GM23338 (cell line): Measurements from ENCODE around the gene FNIP2. TPM values are rescaled to one million over a fixed set of nuclear protein-coding genes. Genes with fewer than 3 reads are reported as not detected.

ENCODE experiments used
- ATAC-seq: fragments of 200-7000 bp; cut with Tn5 transposase; 3 replicates; pipeline ENCODE4 v1.9.1; 2020
- DNase-seq: peaks from one replicate; pipeline ENCODE4 v3.0.0-alpha.2; 2015; ENCODE audit warnings: low spot score
- H2AFZ ChIP-seq: fragments of 200-600 bp; sonication (generic); 2 replicates; pipeline ENCODE4 v1.8.0; 2016; ENCODE audit warnings: antibody characterized with exemption, mild to moderate bottlenecking, moderate library complexity
- H3F3A ChIP-seq: fragments of 200-600 bp; sonication (generic); replicated peaks from 2 replicates; pipeline ENCODE4 v1.8.0; 2017; ENCODE audit warnings: antibody characterized with exemption, mixed run types, low read depth
- H3K27ac ChIP-seq: fragments of 200-600 bp; sonication (generic); 2 replicates; pipeline ENCODE4 v1.6.1; 2016; ENCODE audit warnings: low read depth
- H3K27me3 ChIP-seq: fragments of 200-600 bp; sonication (generic); 2 replicates; pipeline ENCODE4 v1.8.0; 2016; ENCODE audit warnings: mild to moderate bottlenecking, mixed run types, moderate library complexity; ENCODE audit not compliant: insufficient read depth
- H3K36me3 ChIP-seq: fragments of 200-600 bp; sonication (generic); 2 replicates; pipeline ENCODE4 v1.8.0; 2016; ENCODE audit warnings: mild to moderate bottlenecking; ENCODE audit not compliant: insufficient read depth
- H3K4me1 ChIP-seq: fragments of 200-600 bp; sonication (generic); 2 replicates; pipeline ENCODE4 v1.8.0; 2016; ENCODE audit warnings: mild to moderate bottlenecking, moderate library complexity; ENCODE audit not compliant: insufficient read depth
- H3K4me2 ChIP-seq: fragments of 200-600 bp; sonication (generic); 2 replicates; pipeline ENCODE4 v1.7.1; 2017; ENCODE audit warnings: mixed run types
- H3K4me3 ChIP-seq: fragments of 200-600 bp; sonication (generic); 2 replicates; pipeline ENCODE4 v1.6.1; 2016; ENCODE audit warnings: mixed run types
- H3K79me2 ChIP-seq: fragments of 200-600 bp; sonication (generic); replicated peaks from 2 replicates; pipeline ENCODE4 v1.8.0; 2017; ENCODE audit warnings: mild to moderate bottlenecking; ENCODE audit not compliant: insufficient read depth
- H3K9me2 ChIP-seq: fragments of 200-600 bp; sonication (generic); 2 replicates; pipeline ENCODE4 v1.8.0; 2017; ENCODE audit not compliant: insufficient read depth
- H4K20me1 ChIP-seq: fragments of 200-600 bp; sonication (generic); replicated peaks from 2 replicates; pipeline ENCODE4 v1.8.0; 2017; ENCODE audit warnings: mild to moderate bottlenecking; ENCODE audit not compliant: insufficient read depth
- H3K27ac Mint-ChIP-seq: 2 replicates; pipeline ENCODE4 v1.8.0; 2020; ENCODE audit warnings: inconsistent platforms, mild to moderate bottlenecking, moderate library complexity, mixed read lengths
- H3K27me3 Mint-ChIP-seq: 3 replicates; pipeline ENCODE4 v1.8.0; 2022; ENCODE audit warnings: low read depth, mild to moderate bottlenecking, moderate library complexity, mixed read lengths, inconsistent platforms; ENCODE audit not compliant: insufficient read depth, poor library complexity
- H3K36me3 Mint-ChIP-seq: 3 replicates; pipeline ENCODE4 v1.8.0; 2021; ENCODE audit warnings: low read depth, mild to moderate bottlenecking, inconsistent platforms, moderate library complexity, mixed read lengths
- H3K4me1 Mint-ChIP-seq: 3 replicates; pipeline ENCODE4 v1.8.0; 2020; ENCODE audit warnings: mild to moderate bottlenecking, inconsistent platforms, mixed read lengths
- H3K4me3 Mint-ChIP-seq: 3 replicates; pipeline ENCODE4 v1.8.0; 2021; ENCODE audit warnings: moderate library complexity, mild to moderate bottlenecking, inconsistent platforms, mixed read lengths
- H3K9me3 Mint-ChIP-seq: 3 replicates; pipeline ENCODE4 v1.8.0; 2020; ENCODE audit warnings: moderate library complexity, mild to moderate bottlenecking, inconsistent platforms, mixed read lengths
- CREB1 ChIP-seq: fragments of 250-450 bp; sonication (Bioruptor Pico); IDR thresholded peaks from 2 replicates; pipeline ENCODE4 v1.5.0; 2020; ENCODE audit warnings: low read depth, mild to moderate bottlenecking, moderate library complexity
- CTCF ChIP-seq, 2 experiments: fragments of 200-600 bp in 1 of 2; sonication (generic) in 1 of 2; conservative IDR thresholded peaks; 2 replicates each; pipeline versions ENCODE4 v1.5.1 to v1.6.1; 2016 to 2017; ENCODE audit warnings: antibody characterized with exemption in 2 of 2, low read depth in 2 of 2, mild to moderate bottlenecking in 2 of 2, moderate library complexity in 1 of 2
- EZH2 ChIP-seq: fragments of 200-600 bp; sonication (generic); IDR thresholded peaks from one replicate; pipeline ENCODE4 v1.8.0; 2017; ENCODE audit warnings: antibody characterized with exemption, mild to moderate bottlenecking, low read depth; ENCODE audit not compliant: unreplicated experiment
- EZH2phosphoT487 ChIP-seq: fragments of 200-600 bp; sonication (generic); IDR thresholded peaks from one replicate; pipeline ENCODE4 v1.8.1; 2018; ENCODE audit warnings: antibody characterized with exemption; ENCODE audit not compliant: unreplicated experiment
- NANOG ChIP-seq: IDR thresholded peaks from 2 replicates; pipeline ENCODE4 v1.6.1; 2016; ENCODE audit warnings: antibody characterized with exemption, borderline replicate concordance
- ZNF331 ChIP-seq: fragments of 250-450 bp; sonication (Bioruptor Pico); IDR thresholded peaks from 2 replicates; pipeline ENCODE4 v1.5.0; 2020; ENCODE audit warnings: low read depth, mild to moderate bottlenecking, moderate library complexity
- ZNF462 ChIP-seq: fragments of 250-450 bp; sonication (Bioruptor Pico); IDR thresholded peaks from 2 replicates; pipeline ENCODE4 v1.5.0; 2020; ENCODE audit warnings: mild to moderate bottlenecking, moderate library complexity
- polyA plus RNA-seq: library from polyadenylated mRNA; unstranded; fragments of >200 nt; fragmentation: Nextera tagmentation; extraction: Ambion mirVana; gene quantifications from 2 replicates; pipeline ENCODE4 v1.2.1, GENCODE V29; 2016
- total RNA-seq: library from RNA; depleted of rRNA; stranded (reverse); fragments of >200 nt; shearing (Covaris generic); gene quantifications from 2 replicates; pipeline ENCODE4 v1.2.3, GENCODE V29; 2014
- TF ChIP-seq, protein P1 (sequence below): IDR thresholded peaks from 2 replicates; pipeline ENCODE4 v1.6.1; 2016; ENCODE audit warnings: antibody characterized with exemption

FNIP2 gene
- total and polyA plus RNA-seq, 2 experiments from 2014 or later, result 2.7 to 17.2 TPM

GRCh38 chr4:158870626-158871334 lies 102.0 kb downstream of the FNIP2 start:
- H3K4me3 Mint-ChIP-seq, result no peak overlapping the region
- no peaks in the 10 kb centered on the region for H3K9me3 Mint-ChIP-seq
- Histone ChIP-seq H3K27me3 (no peaks in the 10 kb centered on the region), H3K4me2 (no peak overlapping the region), H3K9me2 (no peaks in the 10 kb centered on the region), H3K4me1 (peaks cover 10% of the 10 kb centered on the region; the same call in 1 of the 2 replicates), H2AFZ (0 out of 2 replicates have a peak overlapping the region, but pooled peaks have one; percentile 23), H3K36me3 (no peaks in the 10 kb centered on the region), H3K79me2 (no peaks in the 10 kb centered on the region), H3F3A (no peaks in the 10 kb centered on the region), H3K4me3 (no peak overlapping the region), H4K20me1 (no peaks in the 10 kb centered on the region), H3K27ac (no peak overlapping the region)
- peaks cover 22% of the 10 kb centered on the region for H3K4me1 Mint-ChIP-seq
- DNase-seq, result peak; percentile 72
- H3K27me3 Mint-ChIP-seq, result peaks cover 3% of the 10 kb centered on the region
- TF ChIP-seq CREB1 (0 out of 2 replicates have a peak, but pooled peaks have one; percentile 34), EZH2phosphoT487 (no peak)
- TF ChIP-seq, protein P1, sequence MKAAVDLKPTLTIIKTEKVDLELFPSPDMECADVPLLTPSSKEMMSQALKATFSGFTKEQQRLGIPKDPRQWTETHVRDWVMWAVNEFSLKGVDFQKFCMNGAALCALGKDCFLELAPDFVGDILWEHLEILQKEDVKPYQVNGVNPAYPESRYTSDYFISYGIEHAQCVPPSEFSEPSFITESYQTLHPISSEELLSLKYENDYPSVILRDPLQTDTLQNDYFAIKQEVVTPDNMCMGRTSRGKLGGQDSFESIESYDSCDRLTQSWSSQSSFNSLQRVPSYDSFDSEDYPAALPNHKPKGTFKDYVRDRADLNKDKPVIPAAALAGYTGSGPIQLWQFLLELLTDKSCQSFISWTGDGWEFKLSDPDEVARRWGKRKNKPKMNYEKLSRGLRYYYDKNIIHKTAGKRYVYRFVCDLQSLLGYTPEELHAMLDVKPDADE, result no peak
- peak; percentile 93 for ATAC-seq
- H3K27ac Mint-ChIP-seq, result peak overlapping the region; percentile 63
- H3K36me3 Mint-ChIP-seq, result peaks cover 13% of the 10 kb centered on the region

DNA sequence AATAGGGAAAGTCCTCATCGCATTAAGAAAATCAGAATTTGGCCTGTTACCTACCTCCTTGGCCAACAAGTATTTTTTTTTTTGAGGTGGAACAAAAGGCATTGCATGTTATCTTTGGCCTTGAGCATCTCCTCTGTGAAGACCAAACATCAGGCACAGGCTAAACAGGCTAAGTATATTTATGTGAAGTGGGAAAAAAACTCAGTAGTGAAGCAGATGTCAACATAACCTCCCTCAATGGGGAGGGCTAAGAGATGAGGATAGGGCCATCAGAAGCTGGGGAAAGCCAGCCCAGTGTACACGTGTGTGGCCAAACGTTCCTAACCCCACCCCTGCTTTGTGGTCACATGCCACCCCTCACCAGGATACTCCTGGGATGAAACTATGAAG lies 102.5 kb downstream of the FNIP2 start:
- no peak for ATAC-seq
- Histone ChIP-seq H3K36me3 (no peaks in the 10 kb centered on the region), H4K20me1 (no peaks in the 10 kb centered on the region), H3K27me3 (no peaks in the 10 kb centered on the region), H3K4me2 (no peak overlapping the region), H3K27ac (no peak overlapping the region), H2AFZ (no peak overlapping the region), H3F3A (no peaks in the 10 kb centered on the region), H3K79me2 (no peaks in the 10 kb centered on the region), H3K9me2 (no peaks in the 10 kb centered on the region), H3K4me3 (no peak overlapping the region), H3K4me1 (peaks cover 10% of the 10 kb centered on the region; the same call in 1 of the 2 replicates)
- Mint-ChIP-seq H3K27ac (no peak overlapping the region), H3K27me3 (peaks cover 3% of the 10 kb centered on the region), H3K36me3 (peaks cover 13% of the 10 kb centered on the region), H3K4me3 (no peak overlapping the region), H3K9me3 (no peaks in the 10 kb centered on the region), H3K4me1 (peaks cover 22% of the 10 kb centered on the region)
- TF ChIP-seq CTCF (conservative IDR thresholded peaks at IDR 0.05; ENCODE audit: low read depth in 2 of 2), result no peak
- no peak for TF ChIP-seq ZNF331 (CRISPR knock-in tag)
- no peak for TF ChIP-seq NANOG
- no peak for TF ChIP-seq ZNF462 (CRISPR knock-in tag)
- no peak for TF ChIP-seq EZH2
- no peak for DNase-seq
